Measurements from ENCODE around the gene AKNAD1. TPM values are rescaled to one million over a fixed set of nuclear protein-coding genes. Genes with fewer than 3 reads are reported as not detected.

Gene AKNAD1
- total and polyA plus RNA-seq, 2 of the 8 experiments (the other 6 are each of a cell fraction or from before 2014, with no cell fraction given): not detected

- Histone ChIP-seq H2BK120ac (replicated peaks; ENCODE audit: low read depth, low read length) (no peak overlapping the region), H3K23me2 (ENCODE audit: low read depth, low read length) (no peaks in the 10 kb centered on the region), H3K27ac (ENCODE audit: low read depth, low read length) (no peak overlapping the region), H3K9ac (replicated peaks in 1 of 4; ENCODE audit: extremely low read depth in 1 of 4, low read depth in 3 of 4, low read length in 3 of 4) (no peak overlapping the region), H4K91ac (replicated peaks; ENCODE audit: insufficient read length, low read length) (no peak overlapping the region), H2BK20ac (ENCODE audit: low read length) (no peak overlapping the region), H2BK12ac (ENCODE audit: low read depth, low read length) (no peak overlapping the region), H2BK15ac (ENCODE audit: low read length) (no peak overlapping the region), H3K23ac (ENCODE audit: insufficient read length) (no peak overlapping the region), H3K79me2 (ENCODE audit: control insufficient read depth in 1 of 2, insufficient read depth in 2 of 2, low read length in 2 of 2) (no peaks in the 10 kb centered on the region), H2AK5ac (ENCODE audit: low read depth, low read length) (no peak overlapping the region), H4K8ac (ENCODE audit: extremely low read depth, insufficient read depth, low read length) (no peak overlapping the region), H3K4me1 (replicated peaks in 1 of 4; ENCODE audit: control insufficient read depth in 3 of 4, insufficient read depth in 4 of 4, low read length in 3 of 4) (peaks cover 0 to 25% (median 5%) of the 10 kb centered on the region in 4 experiments; a peak in 4 of 7 replicates), H3K36me3 (ENCODE audit: control insufficient read depth in 2 of 4, insufficient read depth in 4 of 4, low read length in 3 of 4) (no peaks in the 10 kb centered on the region), H3K27me3 (replicated peaks in 1 of 4; ENCODE audit: control insufficient read depth in 3 of 4, extremely low read depth in 1 of 4, insufficient read depth in 3 of 4, low read length in 3 of 4) (no peaks in the 10 kb centered on the region), H4K5ac (ENCODE audit: insufficient read length, low read depth, low read length) (no peak overlapping the region), H3K4ac (replicated peaks; ENCODE audit: insufficient read length, low read depth, low read length) (no peak overlapping the region), H3K18ac (ENCODE audit: extremely low read depth, low read length) (no peak overlapping the region), H3K4me3 (ENCODE audit: extremely low read depth in 1 of 4, insufficient read depth in 2 of 4, low read depth in 3 of 4, low read length in 4 of 4) (no peak overlapping the region), H3K56ac (replicated peaks; ENCODE audit: insufficient read length, low read depth, low read length) (no peak overlapping the region), H3K4me2 (ENCODE audit: insufficient read depth in 1 of 2, low read depth in 2 of 2, low read length in 2 of 2) (no peak overlapping the region), H3K14ac (ENCODE audit: insufficient read length) (no peak overlapping the region), H3K79me1 (ENCODE audit: low read depth, low read length) (no peaks in the 10 kb centered on the region), H4K20me1 (replicated peaks in 1 of 2; ENCODE audit: control insufficient read depth in 1 of 2, insufficient read depth in 2 of 2, low read length in 2 of 2) (no peaks in the 10 kb centered on the region), H3K9me3 (ENCODE audit: insufficient read depth in 2 of 2, low read depth in 1 of 2, low read length in 1 of 2) (no peaks in the 10 kb centered on the region), H2BK5ac (ENCODE audit: low read depth, low read length) (no peak overlapping the region), H2AFZ (ENCODE audit: low read length) (no peak overlapping the region)
- FAIRE-seq (no peak), DNase-seq (ENCODE audit: low read depth in 1 of 2, low spot score in 2 of 2) (no peak)
- ChIA-PET POLR2A (ENCODE audit: partially characterized antibody) (no interaction called here), CTCF (ENCODE audit: partially characterized antibody) (no interaction called here)
- TF ChIP-seq TBP (IDR thresholded peaks at IDR 0.05; ENCODE audit: low read depth, low read length): no peak
These were observed 41.3 kb downstream of the AKNAD1 start for GRCh38 chr1:108815566-108815965.
